H1 (cell line): ENCODE measurements around the gene CROCC. TPM values are rescaled to one million over a fixed set of nuclear protein-coding genes. Genes with fewer than 3 reads are reported as not detected.
"Not testable (repeated sequence)": the region's sequence is repeated elsewhere in the genome, so short reads cannot be mapped to it uniquely, and the experiment has no call there.

Experiments used
- CTCF ChIA-PET: fragments of 300-600 bp; sonication (Branson Sonifier 250); formaldehyde crosslinking; loops from one replicate; lab custom pipeline; 2021; ENCODE audit not compliant: partially characterized antibody; lab: Charles Lee
- POLR2A ChIA-PET: fragments of 300-600 bp; sonication (Branson Sonifier 250); formaldehyde crosslinking; loops from one replicate; lab custom pipeline; 2021; ENCODE audit warnings: inconsistent platforms; ENCODE audit not compliant: partially characterized antibody; lab: Charles Lee
- DNase-seq, 2 experiments: peaks; one replicate each; pipeline versions ENCODE4 v3.0.0 to v3.0.0-alpha.2; 2010 to 2022; ENCODE audit warnings: low spot score in 2 of 2, low read depth in 1 of 2, mixed read lengths in 1 of 2
- FAIRE-seq: peaks from 2 replicates; lab custom pipeline; 2011; peaks lifted over from hg19 to GRCh38; lab: Jason Lieb, UNC
- H2AFZ ChIP-seq: 2 replicates; pipeline ENCODE4 v1.8.1; 2012; ENCODE audit warnings: low read length, inconsistent platforms
- H2AK5ac ChIP-seq: 2 replicates; pipeline ENCODE4 v1.6.1; 2013; ENCODE audit warnings: low read depth, low read length
- H2BK120ac ChIP-seq: replicated peaks from 2 replicates; pipeline ENCODE3; 2013; ENCODE audit warnings: low read depth, low read length, inconsistent platforms
- H2BK12ac ChIP-seq: 2 replicates; pipeline ENCODE4 v1.6.1; 2013; ENCODE audit warnings: low read depth, low read length
- H2BK15ac ChIP-seq: 2 replicates; pipeline ENCODE4 v1.6.1; 2013; ENCODE audit warnings: low read length
- H2BK20ac ChIP-seq: 2 replicates; pipeline ENCODE4 v1.6.1; 2013; ENCODE audit warnings: low read length
- H2BK5ac ChIP-seq: 2 replicates; pipeline ENCODE4 v1.6.1; 2013; ENCODE audit warnings: low read depth, low read length
- H3K14ac ChIP-seq: 2 replicates; pipeline ENCODE4 v1.6.1; 2013; ENCODE audit warnings: inconsistent platforms; ENCODE audit not compliant: insufficient read length
- H3K18ac ChIP-seq: 2 replicates; pipeline ENCODE4 v1.6.1; 2013; ENCODE audit warnings: low read length; ENCODE audit errors: extremely low read depth
- H3K23ac ChIP-seq: 2 replicates; pipeline ENCODE4 v1.6.1; 2013; ENCODE audit warnings: inconsistent platforms; ENCODE audit not compliant: insufficient read length
- H3K23me2 ChIP-seq: 2 replicates; pipeline ENCODE4 v1.6.1; 2013; ENCODE audit warnings: low read depth, low read length
- H3K27ac ChIP-seq: 2 replicates; pipeline ENCODE4 v1.6.1; 2011; ENCODE audit warnings: low read depth, low read length, inconsistent platforms
- H3K27me3 ChIP-seq, 4 experiments: replicated peaks in 1 of 4; 1 replicate in 1 of 4; 2 replicates in 3 of 4; pipeline versions ENCODE4 v1.6.1 to v1.8.1; 2011 to 2013; ENCODE audit warnings: low read length in 3 of 4, mild to moderate bottlenecking in 3 of 4, inconsistent platforms in 2 of 4, mixed read lengths in 2 of 4, moderate library complexity in 1 of 4; ENCODE audit not compliant: control insufficient read depth in 3 of 4, insufficient read depth in 3 of 4; ENCODE audit errors: extremely low read depth in 1 of 4
- H3K36me3 ChIP-seq, 4 experiments: 2 replicates each; pipeline versions ENCODE4 v1.6.1 to v1.8.1; 2011 to 2013; ENCODE audit warnings: mild to moderate bottlenecking in 4 of 4, low read length in 3 of 4, moderate library complexity in 2 of 4, control low read depth in 1 of 4, inconsistent platforms in 1 of 4; ENCODE audit not compliant: insufficient read depth in 4 of 4, control insufficient read depth in 2 of 4
- H3K4ac ChIP-seq: replicated peaks from 2 replicates; pipeline ENCODE3; 2013; ENCODE audit warnings: low read length, low read depth, mixed read lengths, inconsistent platforms; ENCODE audit not compliant: insufficient read length
- H3K4me1 ChIP-seq, 4 experiments: replicated peaks in 1 of 4; 1 replicate in 1 of 4; 2 replicates in 3 of 4; pipeline versions ENCODE4 v1.6.1 to v1.8.1; 2011 to 2013; ENCODE audit warnings: low read length in 3 of 4, inconsistent platforms in 2 of 4, mixed read lengths in 1 of 4; ENCODE audit not compliant: insufficient read depth in 4 of 4, control insufficient read depth in 3 of 4
- H3K4me2 ChIP-seq, 2 experiments: 2 replicates each; pipeline versions ENCODE4 v1.6.1 to v1.8.1; 2011 to 2013; ENCODE audit warnings: low read depth in 2 of 2, low read length in 2 of 2, control low read depth in 1 of 2, inconsistent platforms in 1 of 2, mild to moderate bottlenecking in 1 of 2; ENCODE audit not compliant: insufficient read depth in 1 of 2
- H3K4me3 ChIP-seq, 4 experiments: fragments of 200-600, 300-600 bp in 1 of 4; sonication (generic), shearing (Covaris generic), sonication (Bioruptor Twin) in 1 of 4; 2 replicates each; pipeline versions ENCODE4 v1.5.1 to v1.8.1; 2011 to 2016; ENCODE audit warnings: low read length in 4 of 4, low read depth in 3 of 4, control low read depth in 2 of 4, inconsistent platforms in 2 of 4, mild to moderate bottlenecking in 2 of 4, mixed read lengths in 1 of 4, moderate library complexity in 1 of 4; ENCODE audit not compliant: insufficient read depth in 2 of 4; ENCODE audit errors: extremely low read depth in 1 of 4
- H3K56ac ChIP-seq: replicated peaks from 2 replicates; pipeline ENCODE3; 2013; ENCODE audit warnings: low read depth, mild to moderate bottlenecking, mixed read lengths, low read length, inconsistent platforms; ENCODE audit not compliant: insufficient read length
- H3K79me1 ChIP-seq: 2 replicates; pipeline ENCODE4 v1.6.1; 2013; ENCODE audit warnings: low read depth, low read length, control low read depth
- H3K79me2 ChIP-seq, 2 experiments: 2 replicates each; pipeline versions ENCODE4 v1.6.1 to v1.8.1; 2012 to 2013; ENCODE audit warnings: low read length in 2 of 2, mild to moderate bottlenecking in 2 of 2, inconsistent platforms in 1 of 2; ENCODE audit not compliant: insufficient read depth in 2 of 2, control insufficient read depth in 1 of 2
- H3K9ac ChIP-seq, 4 experiments: replicated peaks in 1 of 4; 1 replicate in 1 of 4; 2 replicates in 3 of 4; pipeline versions ENCODE4 v1.6.1 to v1.8.1; 2011 to 2013; ENCODE audit warnings: low read depth in 3 of 4, low read length in 3 of 4, control low read depth in 2 of 4, mild to moderate bottlenecking in 2 of 4, moderate library complexity in 2 of 4, inconsistent platforms in 1 of 4; ENCODE audit errors: extremely low read depth in 1 of 4
- H3K9me3 ChIP-seq, 2 experiments: 2 replicates each; pipeline versions ENCODE4 v1.6.1 to v1.8.1; 2012 to 2013; ENCODE audit warnings: mild to moderate bottlenecking in 2 of 2, moderate library complexity in 2 of 2, control low read depth in 1 of 2, inconsistent platforms in 1 of 2, low read depth in 1 of 2, low read length in 1 of 2, mixed read lengths in 1 of 2; ENCODE audit not compliant: insufficient read depth in 2 of 2
- H4K20me1 ChIP-seq, 2 experiments: replicated peaks in 1 of 2; 2 replicates each; pipeline versions ENCODE3 to v1.8.1; 2011 to 2013; ENCODE audit warnings: inconsistent platforms in 2 of 2, low read length in 2 of 2, mild to moderate bottlenecking in 1 of 2; ENCODE audit not compliant: insufficient read depth in 2 of 2, control insufficient read depth in 1 of 2
- H4K5ac ChIP-seq: 2 replicates; pipeline ENCODE4 v1.6.1; 2013; ENCODE audit warnings: low read length, low read depth, mixed read lengths, inconsistent platforms; ENCODE audit not compliant: insufficient read length
- H4K8ac ChIP-seq: 2 replicates; pipeline ENCODE4 v1.8.0; 2013; ENCODE audit warnings: mild to moderate bottlenecking, moderate library complexity, low read length, inconsistent platforms; ENCODE audit not compliant: insufficient read depth; ENCODE audit errors: extremely low read depth
- H4K91ac ChIP-seq: replicated peaks from 2 replicates; pipeline ENCODE3; 2013; ENCODE audit warnings: low read length, mixed read lengths, inconsistent platforms; ENCODE audit not compliant: insufficient read length
- WGBS, 2 experiments: shearing (Covaris generic) in 1 of 2; methylation state at CpG; one replicate each; pipeline versions ENCODE4 v1.1.6 to v1.1.7; 2013 to 2015; ENCODE audit warnings: low lambda C conversion rate in 2 of 2, mixed read lengths in 2 of 2, inconsistent platforms in 1 of 2, low coverage in 1 of 2, missing lambda C conversion rate in 1 of 2; ENCODE audit not compliant: insufficient replicate concordance in 2 of 2, insufficient coverage in 1 of 2, insufficient read length in 1 of 2; ENCODE audit errors: extremely low coverage in 1 of 2, missing lambda C conversion rate in 1 of 2; 5-methylcytosine and 5-hydroxymethylcytosine counted together
- polyA plus RNA-seq, 7 experiments: library from polyadenylated mRNA; depleted of rRNA in 3 of 7; stranded (reverse) in 5 of 7; unstranded in 2 of 7; fragments of >200 nt in 5 of 7; fragments of 200-250 nt in 2 of 7; gene quantifications; 1 replicate in 5 of 7; 2 replicates in 1 of 7; 4 replicates in 1 of 7; pipeline versions ENCODE4 v1.2.1 to v1.2.3, GENCODE V29; 2011 to 2013; ENCODE audit warnings: missing spikeins in 2 of 7, mixed read lengths in 2 of 7
- total RNA-seq: library from RNA; stranded (reverse); fragmentation: NEBNext Ultra II Directional; extraction: Animal tissue kit (Norgen Biotek cat#: 25700); gene quantifications from 2 replicates; pipeline ENCODE4 v1.2.1, GENCODE V29; 2021
- TF ChIP-seq, protein P1 (sequence below), 3 experiments: IDR thresholded peaks; 1 replicate in 2 of 3; 2 replicates in 1 of 3; pipeline versions ENCODE4 v1.5.1 to v1.6.1; 2011; ENCODE audit warnings: low read length in 3 of 3, mild to moderate bottlenecking in 3 of 3, inconsistent platforms in 2 of 3, low read depth in 1 of 3, moderate library complexity in 1 of 3; ENCODE audit not compliant: insufficient read depth in 1 of 3; ENCODE audit errors: control extremely low read depth in 1 of 3

CROCC gene
- total and polyA plus RNA-seq, 2 of the 8 experiments (the other 6 are each of a cell fraction or from before 2014, with no cell fraction given): 12.1 to 39.5 TPM

DNA sequence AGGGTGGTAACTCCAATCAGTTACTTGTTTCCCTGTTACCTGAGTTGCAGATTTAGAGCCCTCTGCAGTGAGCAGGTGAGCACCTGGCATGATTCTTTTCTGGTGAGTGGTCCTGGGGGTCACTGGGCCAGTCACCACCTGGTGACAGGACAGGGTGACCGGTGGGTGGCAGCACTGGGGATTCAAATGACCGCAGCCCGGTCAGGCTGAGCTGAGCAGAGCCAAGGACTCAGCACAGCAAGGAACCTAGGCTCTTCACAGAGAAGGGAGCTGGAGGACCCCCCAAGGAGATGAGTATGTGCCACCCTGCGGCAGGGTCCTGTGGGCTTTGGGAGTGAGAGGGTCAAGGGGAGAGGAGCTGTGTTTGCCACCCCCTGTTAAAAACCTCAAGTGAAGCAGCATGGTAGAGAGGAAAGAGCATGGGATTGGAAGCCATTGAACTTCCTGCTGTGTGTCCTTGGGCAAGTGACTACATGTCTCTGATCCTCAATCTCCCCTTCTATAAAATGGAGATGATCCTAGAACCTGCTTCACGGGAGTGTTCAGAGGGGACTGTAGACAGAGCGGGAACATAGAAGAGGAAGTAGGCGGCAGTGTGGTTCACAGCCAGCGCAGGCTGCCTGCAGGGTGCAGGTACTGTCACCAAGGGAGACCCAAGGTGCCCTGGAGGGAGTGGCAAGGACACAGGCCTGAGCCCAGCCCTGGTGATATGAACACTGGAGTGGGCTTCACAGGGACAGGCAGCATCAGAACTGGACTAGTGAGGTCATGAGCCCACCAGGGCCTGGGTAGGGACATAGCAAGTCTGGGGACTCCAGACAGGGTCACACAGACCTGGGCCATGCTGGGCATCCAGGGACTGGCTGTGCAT, 9.6 kb upstream of the CROCC start:
- not testable (repeated sequence) for H4K91ac ChIP-seq, H3K27me3 ChIP-seq, FAIRE-seq, H3K9ac ChIP-seq, H2BK15ac ChIP-seq, H4K20me1 ChIP-seq, H3K4me2 ChIP-seq, DNase-seq, H2AFZ ChIP-seq, H3K79me2 ChIP-seq, H3K23me2 ChIP-seq, H3K56ac ChIP-seq, H3K4me3 ChIP-seq, H3K4me1 ChIP-seq, H2BK20ac ChIP-seq, H3K36me3 ChIP-seq, H3K9me3 ChIP-seq, H3K23ac ChIP-seq, H2BK5ac ChIP-seq, H3K14ac ChIP-seq, H2AK5ac ChIP-seq, H3K18ac ChIP-seq, H4K5ac ChIP-seq, H4K8ac ChIP-seq, H2BK120ac ChIP-seq, H3K79me1 ChIP-seq, H2BK12ac ChIP-seq, H3K27ac ChIP-seq, H3K4ac ChIP-seq
- CTCF ChIA-PET: interaction anchor here (0.6 kb wide), 1 partner anchor 287 kb away, joined by 3 read pairs; no protein-coding TSS in a partner anchor
- WGBS, 2 experiments: 90% methylated on average over 8 of the region's 8 CpGs; no CpG with 5 or more reads in 1 of the 2 experiments
- POLR2A ChIA-PET: interaction anchor here (0.9 kb wide), 1 partner anchor 9 kb away, joined by 3 read pairs; the partner anchor contains the start of gene CROCC
- TF ChIP-seq, protein P1, sequence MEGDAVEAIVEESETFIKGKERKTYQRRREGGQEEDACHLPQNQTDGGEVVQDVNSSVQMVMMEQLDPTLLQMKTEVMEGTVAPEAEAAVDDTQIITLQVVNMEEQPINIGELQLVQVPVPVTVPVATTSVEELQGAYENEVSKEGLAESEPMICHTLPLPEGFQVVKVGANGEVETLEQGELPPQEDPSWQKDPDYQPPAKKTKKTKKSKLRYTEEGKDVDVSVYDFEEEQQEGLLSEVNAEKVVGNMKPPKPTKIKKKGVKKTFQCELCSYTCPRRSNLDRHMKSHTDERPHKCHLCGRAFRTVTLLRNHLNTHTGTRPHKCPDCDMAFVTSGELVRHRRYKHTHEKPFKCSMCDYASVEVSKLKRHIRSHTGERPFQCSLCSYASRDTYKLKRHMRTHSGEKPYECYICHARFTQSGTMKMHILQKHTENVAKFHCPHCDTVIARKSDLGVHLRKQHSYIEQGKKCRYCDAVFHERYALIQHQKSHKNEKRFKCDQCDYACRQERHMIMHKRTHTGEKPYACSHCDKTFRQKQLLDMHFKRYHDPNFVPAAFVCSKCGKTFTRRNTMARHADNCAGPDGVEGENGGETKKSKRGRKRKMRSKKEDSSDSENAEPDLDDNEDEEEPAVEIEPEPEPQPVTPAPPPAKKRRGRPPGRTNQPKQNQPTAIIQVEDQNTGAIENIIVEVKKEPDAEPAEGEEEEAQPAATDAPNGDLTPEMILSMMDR (IDR thresholded peaks at IDR 0.05; ENCODE audit: control extremely low read depth in 1 of 3, insufficient read depth in 1 of 3, low read depth in 1 of 3, low read length in 3 of 3): peak in 1 of 3 experiments; percentile 15; a peak in 1 of 4 replicates
